ENCODE results near the gene ITGA2.

DNA sequence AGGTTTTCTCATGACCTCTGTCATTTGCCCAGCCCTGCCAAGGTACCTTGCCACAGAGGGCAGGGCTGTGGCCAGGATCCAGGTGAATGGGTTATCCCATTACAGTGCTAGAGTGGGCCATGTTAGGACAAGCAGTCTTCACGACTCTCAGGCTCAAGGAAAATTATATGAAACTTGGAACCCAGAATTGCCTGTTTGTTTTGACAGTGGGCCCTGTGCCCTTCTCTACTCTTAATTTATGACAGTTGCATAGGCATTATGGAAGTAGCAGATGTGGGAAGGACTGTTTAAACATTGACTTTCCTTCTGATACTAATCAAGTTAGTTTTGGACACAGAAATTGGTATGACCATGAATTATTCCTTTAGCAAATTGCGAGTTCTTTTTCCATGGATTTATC, 41.7 kb downstream of the ITGA2 start:
- TF ChIP-seq POLR2AphosphoS5 (IDR thresholded peaks at IDR 0.05; ENCODE audit: low read depth, low read length) (no peak), POLR2A (IDR thresholded peaks at IDR 0.05; ENCODE audit: low read depth, low read length) (no peak), TAF1 (IDR thresholded peaks at IDR 0.05; ENCODE audit: borderline replicate concordance, low read depth, low read length) (no peak)
